ENCODE results near the gene SLC66A3. TPM values are rescaled to one million over a fixed set of nuclear protein-coding genes. Genes with fewer than 3 reads are reported as not detected.

Gene SLC66A3
- total and polyA plus RNA-seq, 7 donors: 6.9 to 71.7 (median 34.3) TPM

DNA sequence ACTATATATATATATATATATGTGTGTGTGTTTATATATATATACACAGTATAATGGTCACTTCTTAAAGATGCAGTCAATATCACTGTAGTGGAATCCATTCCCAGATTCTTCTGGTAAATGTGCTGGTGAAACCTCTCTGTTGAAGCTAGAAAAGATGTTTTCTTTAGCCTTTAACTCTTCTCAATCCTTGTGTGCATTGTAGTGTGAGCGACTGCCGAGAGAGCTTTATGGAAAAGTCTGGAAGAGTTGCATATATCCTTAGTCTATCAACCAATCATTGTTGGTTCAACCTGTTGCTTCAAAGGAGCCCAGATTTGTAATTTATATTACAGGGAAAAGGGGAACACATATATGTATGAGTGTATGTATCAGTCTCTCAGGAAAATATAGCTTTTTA lies 27.7 kb downstream of the SLC66A3 start:
- TF ChIP-seq CTCF (IDR thresholded peaks at IDR 0.05) (no peak), POLR2A (IDR thresholded peaks at IDR 0.05) (no peak), EP300 (IDR thresholded peaks at IDR 0.05) (no peak)
- no peak for DNase-seq
- Histone ChIP-seq H3K36me3 (peaks cover 0 to 46% (median 6%) of the 10 kb centered on the region in 4 donors), H3K9me3 (no peaks in the 10 kb centered on the region), H3K27ac (no peak overlapping the region), H3K4me1 (no peaks in the 10 kb centered on the region), H3K27me3 (no peaks in the 10 kb centered on the region), H3K4me3 (no peak overlapping the region)
- intact Hi-C loops (cut with DNase I): no loop called here
- 98% methylated on average over 2 of the region's 2 CpGs for WGBS, 2 donors

DNA sequence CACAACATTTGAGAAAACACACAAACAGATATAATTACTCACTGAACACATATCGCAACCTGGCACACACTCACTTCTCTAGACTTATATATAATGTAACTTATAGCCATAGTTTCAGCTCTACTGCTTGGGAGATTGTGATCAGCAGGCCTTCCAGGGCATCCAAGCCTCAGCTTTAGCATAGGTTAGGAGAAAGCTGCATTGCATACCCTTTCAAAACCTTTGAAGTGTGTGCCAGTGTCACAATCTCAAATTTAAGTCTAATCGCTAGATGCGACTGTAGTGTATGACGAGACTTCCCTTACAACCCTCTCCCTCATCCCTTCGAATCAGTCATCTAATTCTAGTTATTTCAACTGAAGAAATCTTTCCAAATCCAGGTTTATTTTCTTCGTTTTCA lies 30.9 kb downstream of the SLC66A3 start:
- intact Hi-C loops (cut with DNase I): no loop called here
- Histone ChIP-seq H3K4me1 (no peaks in the 10 kb centered on the region), H3K4me3 (no peak overlapping the region), H3K36me3 (peaks cover 0 to 66% (median 6%) of the 10 kb centered on the region in 4 donors), H3K27me3 (no peaks in the 10 kb centered on the region), H3K27ac (no peak overlapping the region), H3K9me3 (no peaks in the 10 kb centered on the region)
- 95 to 97% methylated on average over 6 of the region's 6 CpGs for WGBS, 2 donors
- DNase-seq: no peak
- no peak for TF ChIP-seq EP300 (IDR thresholded peaks at IDR 0.05)
- TF ChIP-seq POLR2AphosphoS5 (IDR thresholded peaks at IDR 0.05): no peak
- no peak for TF ChIP-seq CTCF (IDR thresholded peaks at IDR 0.05)
- no peak for TF ChIP-seq POLR2A (IDR thresholded peaks at IDR 0.05)

GRCh38 chr2:11187083-11187619 lies 31.9 kb downstream of the SLC66A3 start:
- Histone ChIP-seq H3K4me1 (no peaks in the 10 kb centered on the region), H3K36me3 (peaks cover 0 to 66% (median 11%) of the 10 kb centered on the region in 4 donors)
- 94 to 95% methylated on average over 7 of the region's 7 CpGs for WGBS, 2 donors

DNA sequence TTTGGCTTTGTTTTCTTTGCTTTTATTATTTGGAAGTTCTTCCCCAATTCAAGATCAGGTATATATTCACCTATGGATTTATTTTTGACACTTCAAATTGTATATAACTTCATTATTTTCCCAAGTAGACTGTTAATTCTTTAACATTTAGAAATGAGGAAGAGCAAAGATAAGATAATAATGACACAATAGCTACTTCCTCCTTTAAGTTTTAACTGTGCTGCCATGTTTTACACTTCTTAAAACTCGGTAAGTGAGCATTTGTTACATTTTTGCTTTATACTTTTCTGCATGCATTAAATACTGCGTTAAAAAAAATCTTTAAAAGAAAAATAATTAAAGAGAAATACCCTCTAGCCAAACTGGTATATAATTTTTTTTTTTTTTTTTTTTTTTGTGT lies 32.5 kb downstream of the SLC66A3 start:
- no peak overlapping the region for H3K4me3 ChIP-seq
- H3K36me3 ChIP-seq: peaks cover 0 to 66% (median 15%) of the 10 kb centered on the region in 4 donors
- H3K27me3 ChIP-seq: no peaks in the 10 kb centered on the region
- no peak for TF ChIP-seq EP300 (IDR thresholded peaks at IDR 0.05)
- no peak for TF ChIP-seq POLR2A (IDR thresholded peaks at IDR 0.05)
- TF ChIP-seq POLR2AphosphoS5 (IDR thresholded peaks at IDR 0.05): no peak
- no peak for TF ChIP-seq CTCF (IDR thresholded peaks at IDR 0.05)
- no peaks in the 10 kb centered on the region for H3K9me3 ChIP-seq
- 89 to 91% methylated on average over 2 of the region's 2 CpGs for WGBS, 2 donors
- no peak for DNase-seq
- intact Hi-C loops (cut with DNase I): no loop called here
- H3K27ac ChIP-seq: no peak overlapping the region
- H3K4me1 ChIP-seq: no peaks in the 10 kb centered on the region

More at GRCh38 chr2:11187083-11187619, 31.9 kb downstream of the SLC66A3 start:
- Histone ChIP-seq H3K9me3 (no peaks in the 10 kb centered on the region), H3K4me3 (no peak overlapping the region), H3K27me3 (no peaks in the 10 kb centered on the region), H3K27ac (no peak overlapping the region)
- DNase-seq: no peak
- TF ChIP-seq POLR2AphosphoS5 (IDR thresholded peaks at IDR 0.05) (no peak), EP300 (IDR thresholded peaks at IDR 0.05) (no peak), CTCF (IDR thresholded peaks at IDR 0.05) (no peak), POLR2A (IDR thresholded peaks at IDR 0.05) (no peak)
- intact Hi-C loops (cut with DNase I): no loop called here

GRCh38 chr2:11196246-11196645 lies 41.0 kb downstream of the SLC66A3 start:
- DNase-seq: no peak
- H3K4me3 ChIP-seq: no peak overlapping the region
- H3K27me3 ChIP-seq: no peaks in the 10 kb centered on the region
- intact Hi-C loops (cut with DNase I): no loop called here
- TF ChIP-seq CTCF (IDR thresholded peaks at IDR 0.05) (no peak), POLR2A (IDR thresholded peaks at IDR 0.05) (no peak), POLR2AphosphoS5 (IDR thresholded peaks at IDR 0.05) (no peak), EP300 (IDR thresholded peaks at IDR 0.05) (no peak)
- H3K36me3 ChIP-seq: peaks cover 0 to 97% (median 40%) of the 10 kb centered on the region in 4 donors
- 92 to 93% methylated on average over 3 of the region's 3 CpGs for WGBS, 2 donors
- H3K9me3 ChIP-seq: no peaks in the 10 kb centered on the region
- H3K27ac ChIP-seq: no peak overlapping the region
- no peaks in the 10 kb centered on the region for H3K4me1 ChIP-seq
